Uterus (tissue), 4 donors: ENCODE data around the gene BHLHA9. TPM values are rescaled to one million over a fixed set of nuclear protein-coding genes. Genes with fewer than 3 reads are reported as not detected.

Source experiments
- DNase-seq, 2 donors: peaks; one replicate each; pipeline ENCODE4 v3.0.0-alpha.2; 2019 to 2020
- H3K27ac ChIP-seq, 2 donors: fragments of 200-600 bp; sonication (generic); 1 replicate in 1 of 2; 2 replicates in 1 of 2; pipeline ENCODE4 v1.5.1; 2016 to 2018
- H3K27me3 ChIP-seq, 2 donors: fragments of 200-600 bp; sonication (generic); one replicate each; pipeline ENCODE4 v1.5.1; 2018 to 2019; ENCODE audit warnings: control low read depth in 1 of 2
- H3K36me3 ChIP-seq, 2 donors: fragments of 200-600 bp; sonication (generic); one replicate each; pipeline ENCODE4 v1.5.1; 2019; ENCODE audit warnings: control low read depth in 1 of 2
- H3K4me1 ChIP-seq, 2 donors: fragments of 200-600 bp; sonication (generic); one replicate each; pipeline ENCODE4 v1.5.1; 2018 to 2019; ENCODE audit warnings: control low read depth in 1 of 2
- H3K4me3 ChIP-seq, 2 donors: fragments of 200-600 bp; sonication (generic); 1 replicate in 1 of 2; 2 replicates in 1 of 2; pipeline ENCODE4 v1.5.1; 2018 to 2019; ENCODE audit warnings: mild to moderate bottlenecking in 1 of 2
- H3K9me3 ChIP-seq, 2 donors: fragments of 200-600 bp; sonication (generic); one replicate each; pipeline ENCODE4 v1.5.1; 2019; ENCODE audit warnings: control low read depth in 1 of 2
- POLR2A ChIP-seq, 2 donors: fragments of 450-650 bp; IDR thresholded peaks; one replicate each; pipeline ENCODE4 v1.6.1; 2016; ENCODE audit warnings: antibody characterized with exemption in 2 of 2, mild to moderate bottlenecking in 1 of 2, moderate library complexity in 1 of 2
- intact Hi-C: fragments of 100-400 bp; cut with DNase I; formaldehyde crosslinking; loops from one replicate; pipeline ENCODE4 v1.15.1; 2023; ENCODE audit warnings: low total_unique reads
- total RNA-seq, 4 donors: library from RNA; depleted of rRNA in 3 of 4; stranded (reverse); fragments of >200 nt in 3 of 4; gene quantifications; one replicate each; pipeline versions ENCODE4 v1.1.0 to v1.2.4, GENCODE V29; 2014 to 2023
- TF ChIP-seq, protein P1 (sequence below), 4 experiments: fragments of 200-600 bp in 2 of 4; fragments of 450-650 bp in 2 of 4; sonication (generic) in 2 of 4; IDR thresholded peaks; one replicate each; pipeline ENCODE4 v1.5.1; 2016 to 2019; ENCODE audit warnings: antibody characterized with exemption in 4 of 4, mild to moderate bottlenecking in 2 of 4, moderate library complexity in 1 of 4
- donor health status: DM: yes; HTN: yes; CAD: no.

The BHLHA9 gene
- total RNA-seq, 4 donors from 2014 or later: not detected

DNA sequence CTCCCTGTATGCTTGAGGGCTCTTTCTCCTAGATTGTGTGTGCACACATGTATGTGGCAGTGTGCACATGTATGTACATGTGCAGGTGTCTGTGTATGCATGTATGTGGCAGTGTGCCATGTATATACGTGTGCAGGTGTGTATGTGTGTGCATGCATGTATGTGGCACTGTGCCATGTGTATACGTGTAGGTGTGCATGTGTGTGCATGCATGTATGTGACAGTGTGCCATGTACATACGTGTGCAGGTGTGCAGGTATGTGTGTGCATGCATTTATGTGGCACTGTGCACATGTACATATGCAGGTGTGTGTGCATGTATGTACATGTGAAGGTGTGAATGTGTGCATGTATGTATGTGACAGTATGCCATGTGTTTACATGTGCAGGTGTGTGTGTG is 43.9 kb upstream of the BHLHA9 start:
- Histone ChIP-seq H3K4me3 (no peak overlapping the region), H3K27ac (no peak overlapping the region), H3K4me1 (peaks cover 0 to 22% of the 10 kb centered on the region in 2 donors), H3K27me3 (peaks cover 4 to 9% of the 10 kb centered on the region in 2 donors), H3K36me3 (no peaks in the 10 kb centered on the region), H3K9me3 (no peaks in the 10 kb centered on the region)
- intact Hi-C loops: no loop called here
- DNase-seq: no peak
- TF ChIP-seq POLR2A (IDR thresholded peaks at IDR 0.05): no peak

DNA sequence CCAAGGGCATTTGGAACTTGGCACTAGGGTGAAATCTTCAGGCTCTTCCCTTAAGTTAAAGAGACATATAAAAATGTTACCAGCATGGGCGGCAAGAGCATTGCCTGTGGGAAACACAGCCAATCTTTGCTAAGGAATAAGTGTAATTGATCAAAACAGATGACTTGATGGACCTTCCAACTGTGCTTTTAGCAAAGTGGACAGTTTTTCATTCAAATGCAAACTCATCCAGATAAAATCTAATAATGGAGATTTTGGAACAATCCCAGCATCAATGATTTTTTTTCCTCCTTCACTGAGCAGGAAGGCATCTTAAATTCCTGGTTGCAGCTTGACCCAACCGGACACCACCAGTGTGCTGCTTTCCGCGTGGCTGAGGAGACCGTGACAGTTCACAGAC is 42.9 kb upstream of the BHLHA9 start:
- H3K9me3 ChIP-seq: no peaks in the 10 kb centered on the region
- peaks cover 0 to 22% of the 10 kb centered on the region in 2 donors for H3K4me1 ChIP-seq
- TF ChIP-seq, protein P1, sequence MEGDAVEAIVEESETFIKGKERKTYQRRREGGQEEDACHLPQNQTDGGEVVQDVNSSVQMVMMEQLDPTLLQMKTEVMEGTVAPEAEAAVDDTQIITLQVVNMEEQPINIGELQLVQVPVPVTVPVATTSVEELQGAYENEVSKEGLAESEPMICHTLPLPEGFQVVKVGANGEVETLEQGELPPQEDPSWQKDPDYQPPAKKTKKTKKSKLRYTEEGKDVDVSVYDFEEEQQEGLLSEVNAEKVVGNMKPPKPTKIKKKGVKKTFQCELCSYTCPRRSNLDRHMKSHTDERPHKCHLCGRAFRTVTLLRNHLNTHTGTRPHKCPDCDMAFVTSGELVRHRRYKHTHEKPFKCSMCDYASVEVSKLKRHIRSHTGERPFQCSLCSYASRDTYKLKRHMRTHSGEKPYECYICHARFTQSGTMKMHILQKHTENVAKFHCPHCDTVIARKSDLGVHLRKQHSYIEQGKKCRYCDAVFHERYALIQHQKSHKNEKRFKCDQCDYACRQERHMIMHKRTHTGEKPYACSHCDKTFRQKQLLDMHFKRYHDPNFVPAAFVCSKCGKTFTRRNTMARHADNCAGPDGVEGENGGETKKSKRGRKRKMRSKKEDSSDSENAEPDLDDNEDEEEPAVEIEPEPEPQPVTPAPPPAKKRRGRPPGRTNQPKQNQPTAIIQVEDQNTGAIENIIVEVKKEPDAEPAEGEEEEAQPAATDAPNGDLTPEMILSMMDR (IDR thresholded peaks at IDR 0.05): no peak
- no peak for TF ChIP-seq POLR2A (IDR thresholded peaks at IDR 0.05)
- no peak for DNase-seq
- intact Hi-C loops: no loop called here
- peaks cover 4 to 13% of the 10 kb centered on the region in 2 donors for H3K27me3 ChIP-seq
- H3K36me3 ChIP-seq: no peaks in the 10 kb centered on the region
- no peak overlapping the region for H3K4me3 ChIP-seq
- no peak overlapping the region for H3K27ac ChIP-seq

DNA sequence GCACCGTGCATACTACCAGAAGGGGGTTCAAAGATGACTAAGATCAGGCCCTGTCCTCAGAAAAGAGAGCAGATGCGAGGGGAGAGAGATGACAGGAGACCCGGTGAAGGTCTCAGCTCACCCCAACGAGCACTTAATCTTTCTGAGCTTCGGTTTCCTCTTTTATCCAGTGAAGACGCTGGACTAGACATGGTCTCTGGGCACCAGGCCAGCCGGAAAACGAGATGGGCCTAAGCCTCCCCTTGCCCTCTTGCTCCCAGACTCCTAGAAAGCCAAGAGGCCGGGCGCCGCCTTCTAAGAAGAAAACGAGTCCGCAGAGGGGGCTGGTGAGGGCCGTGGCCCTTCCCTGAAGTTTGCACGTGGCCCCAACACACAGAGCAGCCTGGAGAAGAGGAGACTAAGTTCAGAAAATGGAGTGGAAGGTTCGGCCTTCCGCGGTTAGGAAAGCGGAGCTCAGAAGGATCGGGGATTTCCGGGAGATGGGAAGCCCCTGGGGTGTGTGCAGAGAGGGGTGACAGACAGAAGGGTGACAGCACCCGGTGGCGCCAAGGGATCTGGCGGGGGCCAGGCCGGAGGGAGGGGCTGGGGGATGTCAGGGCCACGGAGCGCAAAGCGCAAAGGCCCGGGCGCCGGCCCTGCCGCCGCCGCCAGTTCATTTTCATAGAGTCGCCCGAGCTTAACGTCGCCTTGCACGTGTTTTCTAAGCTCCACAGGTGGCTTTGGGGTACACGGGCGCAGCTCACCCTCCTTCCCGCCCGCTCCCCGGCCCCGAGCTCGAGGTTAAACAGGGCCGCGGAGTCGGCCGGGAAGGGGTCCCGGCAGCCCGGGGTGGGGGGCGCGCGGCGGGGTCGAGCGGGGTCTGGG is 42.1 kb upstream of the BHLHA9 start:
- intact Hi-C loops: no loop called here
- peaks cover 4 to 13% of the 10 kb centered on the region in 2 donors for H3K27me3 ChIP-seq
- H3K4me3 ChIP-seq: peak overlapping the region; percentile 11 to 38
- H3K36me3 ChIP-seq: no peaks in the 10 kb centered on the region
- no peak for TF ChIP-seq POLR2A (IDR thresholded peaks at IDR 0.05)
- TF ChIP-seq, protein P1 (IDR thresholded peaks at IDR 0.05): no peak
- H3K27ac ChIP-seq: peak overlapping the region in 1 of 2 donors; percentile 11
- DNase-seq: no peak
- no peaks in the 10 kb centered on the region for H3K9me3 ChIP-seq
- peaks cover 0 to 22% of the 10 kb centered on the region in 2 donors for H3K4me1 ChIP-seq

DNA sequence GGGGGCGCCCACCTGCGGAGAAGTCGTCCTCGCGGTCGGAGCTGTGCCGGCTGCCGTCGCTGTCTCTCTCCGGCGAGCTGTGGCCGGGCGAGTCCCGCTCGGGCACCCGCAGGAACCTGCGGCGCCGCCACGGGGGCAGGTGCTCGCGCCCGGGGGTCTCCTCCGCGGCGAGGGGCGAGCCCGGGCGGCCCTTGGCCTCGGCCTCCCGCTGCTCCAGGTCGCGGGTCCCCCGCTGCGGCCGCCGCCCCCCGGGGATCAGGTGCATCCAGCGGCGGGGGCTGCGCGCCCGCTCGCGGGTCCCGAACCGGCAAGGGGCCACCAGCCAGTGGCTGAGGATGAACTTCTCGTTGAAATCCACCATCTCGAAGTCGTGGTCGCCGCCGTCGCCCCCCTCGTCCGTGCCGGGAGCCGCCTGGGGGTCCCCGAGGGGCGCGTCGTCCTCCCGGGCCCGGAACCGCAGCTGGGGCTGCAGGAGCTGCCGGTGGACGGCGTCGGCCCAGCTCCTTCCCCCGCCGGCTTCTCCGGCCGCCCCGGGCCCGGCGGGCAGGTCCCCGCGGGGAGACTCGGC is 41.4 kb upstream of the BHLHA9 start:
- intact Hi-C loops: no loop called here
- no peak for DNase-seq
- peaks cover 4 to 13% of the 10 kb centered on the region in 2 donors for H3K27me3 ChIP-seq

DNA sequence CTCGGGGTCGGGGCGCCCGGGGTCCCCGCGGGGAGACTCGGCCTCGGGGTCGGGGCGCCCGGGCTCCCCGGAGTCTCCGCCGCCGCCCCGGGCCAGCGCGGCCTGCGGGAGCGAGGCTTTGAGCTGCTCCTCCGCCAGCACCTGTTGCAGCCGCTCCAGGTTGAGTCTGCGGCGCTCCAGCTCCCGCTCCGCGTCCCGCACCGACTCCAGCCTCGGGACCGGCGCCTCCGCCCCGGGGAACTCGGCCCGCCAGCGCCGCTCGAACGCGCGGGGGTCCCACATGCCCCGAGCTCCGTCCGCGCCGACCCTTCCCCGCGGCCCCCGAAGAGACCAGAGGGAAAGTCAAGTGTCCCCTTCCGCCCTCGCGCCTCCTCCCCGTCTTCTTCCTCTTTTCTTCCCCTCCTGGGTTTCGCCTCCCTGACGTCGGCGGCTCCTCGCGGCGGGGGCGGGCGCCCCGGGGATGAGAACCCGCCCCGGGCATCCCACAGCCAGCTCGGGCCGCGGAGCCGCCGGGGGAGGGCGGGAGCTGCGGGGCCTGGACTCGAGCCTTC is 40.8 kb upstream of the BHLHA9 start:
- Histone ChIP-seq H3K27ac (peak overlapping the region; percentile 5 to 29), H3K36me3 (no peaks in the 10 kb centered on the region), H3K27me3 (peaks cover 4 to 13% of the 10 kb centered on the region in 2 donors), H3K9me3 (no peaks in the 10 kb centered on the region), H3K4me3 (peak overlapping the region; percentile 18 to 38), H3K4me1 (peaks cover 0 to 22% of the 10 kb centered on the region in 2 donors)
- intact Hi-C loops: no loop called here
- peak in 1 of 2 donors; percentile 27 for TF ChIP-seq POLR2A (IDR thresholded peaks at IDR 0.05)
- TF ChIP-seq, protein P1 (IDR thresholded peaks at IDR 0.05): no peak
- peak in 1 of 2 donors; percentile 37 for DNase-seq

More for the DNA sequence above, 41.4 kb upstream of the BHLHA9 start:
- Histone ChIP-seq H3K27ac (peak overlapping the region in 1 of 2 donors; percentile 29), H3K36me3 (no peaks in the 10 kb centered on the region), H3K9me3 (no peaks in the 10 kb centered on the region), H3K4me3 (peak overlapping the region; percentile 18 to 38), H3K4me1 (peaks cover 0 to 22% of the 10 kb centered on the region in 2 donors)
- no peak for TF ChIP-seq POLR2A (IDR thresholded peaks at IDR 0.05)
- TF ChIP-seq, protein P1 (IDR thresholded peaks at IDR 0.05): no peak
